GM12873 (cell line): ENCODE measurements around the gene MYO9A.

Source experiments
- TF ChIP-seq, protein P1 (sequence below): IDR thresholded peaks from 2 replicates; pipeline ENCODE4 v1.5.1; 2012; ENCODE audit warnings: low read depth, mild to moderate bottlenecking, moderate library complexity, low read length, control low read depth; ENCODE audit not compliant: insufficient read depth; ENCODE audit errors: missing control alignments

The MYO9A gene

GRCh38 chr15:72086010-72086697 lies 31.8 kb downstream of the MYO9A start:
- TF ChIP-seq, protein P1, sequence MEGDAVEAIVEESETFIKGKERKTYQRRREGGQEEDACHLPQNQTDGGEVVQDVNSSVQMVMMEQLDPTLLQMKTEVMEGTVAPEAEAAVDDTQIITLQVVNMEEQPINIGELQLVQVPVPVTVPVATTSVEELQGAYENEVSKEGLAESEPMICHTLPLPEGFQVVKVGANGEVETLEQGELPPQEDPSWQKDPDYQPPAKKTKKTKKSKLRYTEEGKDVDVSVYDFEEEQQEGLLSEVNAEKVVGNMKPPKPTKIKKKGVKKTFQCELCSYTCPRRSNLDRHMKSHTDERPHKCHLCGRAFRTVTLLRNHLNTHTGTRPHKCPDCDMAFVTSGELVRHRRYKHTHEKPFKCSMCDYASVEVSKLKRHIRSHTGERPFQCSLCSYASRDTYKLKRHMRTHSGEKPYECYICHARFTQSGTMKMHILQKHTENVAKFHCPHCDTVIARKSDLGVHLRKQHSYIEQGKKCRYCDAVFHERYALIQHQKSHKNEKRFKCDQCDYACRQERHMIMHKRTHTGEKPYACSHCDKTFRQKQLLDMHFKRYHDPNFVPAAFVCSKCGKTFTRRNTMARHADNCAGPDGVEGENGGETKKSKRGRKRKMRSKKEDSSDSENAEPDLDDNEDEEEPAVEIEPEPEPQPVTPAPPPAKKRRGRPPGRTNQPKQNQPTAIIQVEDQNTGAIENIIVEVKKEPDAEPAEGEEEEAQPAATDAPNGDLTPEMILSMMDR: no peak

- TF ChIP-seq, protein P1: no peak
Measured at GRCh38 chr15:72082176-72082575, 35.8 kb downstream of the MYO9A start.

- TF ChIP-seq, protein P1: no peak
Measured at GRCh38 chr15:72078887-72079286, 39.1 kb downstream of the MYO9A start.

DNA sequence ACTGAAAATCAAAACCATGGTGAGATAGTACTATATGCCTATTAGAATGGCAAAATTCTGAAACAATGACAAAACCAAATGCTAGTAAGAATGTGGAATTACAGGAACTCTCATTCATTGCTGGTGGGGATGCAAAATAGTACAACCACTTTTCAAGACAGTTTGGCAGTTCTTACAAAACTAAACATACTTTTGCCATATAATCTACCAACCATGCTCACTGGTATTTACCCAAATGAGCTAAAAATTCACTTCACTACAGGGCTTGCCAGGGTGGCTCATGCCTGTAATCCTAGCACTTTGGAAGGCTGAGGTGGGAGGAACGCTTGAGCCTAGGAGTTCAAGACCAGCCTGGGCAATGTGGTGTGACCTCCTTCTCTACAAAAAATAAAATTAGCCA lies 40.0 kb downstream of the MYO9A start:
- TF ChIP-seq, protein P1: no peak

DNA sequence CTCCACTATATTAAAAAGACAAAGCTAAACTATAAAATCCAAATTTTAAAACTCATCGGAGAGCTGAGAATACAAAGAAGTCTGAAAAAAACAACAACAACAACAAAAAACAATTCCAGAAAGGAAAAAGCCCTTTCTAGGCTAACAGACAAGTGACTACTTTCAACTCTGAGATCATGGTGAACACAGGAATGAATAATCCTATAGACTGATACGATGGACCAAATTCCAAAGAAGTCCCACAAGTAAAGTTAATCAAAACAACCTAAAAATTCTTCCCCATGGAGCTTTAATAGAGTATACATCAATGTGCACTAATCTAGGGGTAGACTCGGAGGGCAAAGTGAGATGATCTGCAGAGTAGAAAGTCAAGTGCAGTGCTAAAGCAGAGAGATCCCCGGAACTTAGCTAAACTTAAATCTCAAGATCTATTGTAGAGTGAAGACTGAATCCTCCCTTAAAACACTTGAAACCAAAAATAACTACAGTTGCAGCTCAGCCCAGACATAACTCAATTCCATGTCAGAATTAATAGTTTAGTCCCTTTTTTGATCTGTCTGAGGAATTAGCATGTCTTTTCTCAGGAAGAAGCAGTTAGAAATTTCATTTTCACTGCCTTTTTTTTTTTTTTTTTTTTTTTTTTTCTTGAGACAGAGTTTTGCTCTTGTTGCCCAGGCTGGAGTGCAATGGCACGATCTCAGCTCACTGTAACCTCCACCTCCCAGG lies 43.5 kb downstream of the MYO9A start:
- TF ChIP-seq, protein P1: no peak

GRCh38 chr15:72070817-72071447 lies 47.0 kb downstream of the MYO9A start:
- TF ChIP-seq, protein P1: no peak

- TF ChIP-seq, protein P1: no peak
Measured at GRCh38 chr15:72068856-72069255, 49.1 kb downstream of the MYO9A start.
